Measurements from ENCODE around the gene ZNF549.

The ZNF549 gene

GRCh38 chr19:57572415-57572947, 45.3 kb downstream of the ZNF549 start:
- DNase-seq (ENCODE audit: low read depth) = no peak
- H3K36me3 ChIP-seq (ENCODE audit: control insufficient read depth, insufficient read depth, low read length, severe bottlenecking) = peaks cover 62% of the 10 kb centered on the region
- H3K27me3 ChIP-seq (replicated peaks; ENCODE audit: control insufficient read depth, insufficient read depth, low read length) = no peaks in the 10 kb centered on the region
- peaks cover 89% of the 10 kb centered on the region for H3K9me3 ChIP-seq (ENCODE audit: control insufficient read depth, low read length)
- H3K4me1 ChIP-seq (ENCODE audit: control insufficient read depth, insufficient read depth, low read length) = peaks cover 2% of the 10 kb centered on the region
- peak overlapping the region; percentile 67 for H3K4me3 ChIP-seq (ENCODE audit: low read length)
- H3K9ac ChIP-seq (ENCODE audit: low read length) = no peak overlapping the region

GRCh38 chr19:57576661-57577060, 49.5 kb downstream of the ZNF549 start:
- no peak overlapping the region for H3K9ac ChIP-seq (ENCODE audit: low read length)
- DNase-seq (ENCODE audit: low read depth) = no peak
- peaks cover 51% of the 10 kb centered on the region for H3K36me3 ChIP-seq (ENCODE audit: control insufficient read depth, insufficient read depth, low read length, severe bottlenecking)
- peaks cover 48% of the 10 kb centered on the region for H3K9me3 ChIP-seq (ENCODE audit: control insufficient read depth, low read length)
- no peak overlapping the region for H3K4me3 ChIP-seq (ENCODE audit: low read length)
- H3K27me3 ChIP-seq (replicated peaks; ENCODE audit: control insufficient read depth, insufficient read depth, low read length) = no peaks in the 10 kb centered on the region
- peaks cover 10% of the 10 kb centered on the region for H3K4me1 ChIP-seq (ENCODE audit: control insufficient read depth, insufficient read depth, low read length)

GRCh38 chr19:57578487-57579205, 51.5 kb downstream of the ZNF549 start, which contains the start of gene ZNF416:
TSS of gene ZNF416 (minus strand) at chr19:57578911. CDS start at chr19:57578704, 207 bp downstream.
- H3K4me1 ChIP-seq (ENCODE audit: control insufficient read depth, insufficient read depth, low read length) = peaks cover 15% of the 10 kb centered on the region
- H3K36me3 ChIP-seq (ENCODE audit: control insufficient read depth, insufficient read depth, low read length, severe bottlenecking) = peaks cover 31% of the 10 kb centered on the region
- H3K9ac ChIP-seq (ENCODE audit: low read length) = peak within 1 kb of the TSS; percentile 90
- H3K9me3 ChIP-seq (ENCODE audit: control insufficient read depth, low read length) = peaks cover 31% of the 10 kb centered on the region
- H3K27me3 ChIP-seq (replicated peaks; ENCODE audit: control insufficient read depth, insufficient read depth, low read length) = no peaks in the 10 kb centered on the region
- peak; percentile 100 for DNase-seq (ENCODE audit: low read depth)
- peak within 1 kb of the TSS; percentile 94 for H3K4me3 ChIP-seq (ENCODE audit: low read length)

GRCh38 chr19:57583104-57583520, 56.0 kb downstream of the ZNF549 start:
- H3K27me3 ChIP-seq (replicated peaks; ENCODE audit: control insufficient read depth, insufficient read depth, low read length) = no peaks in the 10 kb centered on the region
- DNase-seq (ENCODE audit: low read depth) = no peak
- H3K9me3 ChIP-seq (ENCODE audit: control insufficient read depth, low read length) = peaks cover 3% of the 10 kb centered on the region
- H3K4me3 ChIP-seq (ENCODE audit: low read length) = peak overlapping the region; percentile 89
- H3K36me3 ChIP-seq (ENCODE audit: control insufficient read depth, insufficient read depth, low read length, severe bottlenecking) = no peaks in the 10 kb centered on the region
- no peak overlapping the region for H3K9ac ChIP-seq (ENCODE audit: low read length)
- peaks cover 14% of the 10 kb centered on the region for H3K4me1 ChIP-seq (ENCODE audit: control insufficient read depth, insufficient read depth, low read length)

- Histone ChIP-seq H3K4me1 (ENCODE audit: control insufficient read depth, insufficient read depth, low read length) (peaks cover 13% of the 10 kb centered on the region), H3K4me3 (ENCODE audit: low read length) (peak within 1 kb of the TSS; percentile 89), H3K9ac (ENCODE audit: low read length) (peak within 1 kb of the TSS; percentile 81), H3K27me3 (replicated peaks; ENCODE audit: control insufficient read depth, insufficient read depth, low read length) (no peaks in the 10 kb centered on the region), H3K36me3 (ENCODE audit: control insufficient read depth, insufficient read depth, low read length, severe bottlenecking) (peaks cover 1% of the 10 kb centered on the region), H3K9me3 (ENCODE audit: control insufficient read depth, low read length) (peaks cover 3% of the 10 kb centered on the region)
- DNase-seq (ENCODE audit: low read depth) = peak; percentile 96
Measured at GRCh38 chr19:57583521-57584416, 56.6 kb downstream of the ZNF549 start, which contains the start of gene ZIK1. TSS of gene ZIK1 (plus strand) at chr19:57584145. CDS start at chr19:57584357, 212 bp downstream.

GRCh38 chr19:57587529-57587928, 60.4 kb downstream of the ZNF549 start:
- H3K9ac ChIP-seq (ENCODE audit: low read length) = no peak overlapping the region
- H3K27me3 ChIP-seq (replicated peaks; ENCODE audit: control insufficient read depth, insufficient read depth, low read length) = no peaks in the 10 kb centered on the region
- DNase-seq (ENCODE audit: low read depth) = peak; percentile 24
- peaks cover 31% of the 10 kb centered on the region for H3K36me3 ChIP-seq (ENCODE audit: control insufficient read depth, insufficient read depth, low read length, severe bottlenecking)
- H3K4me1 ChIP-seq (ENCODE audit: control insufficient read depth, insufficient read depth, low read length) = peaks cover 13% of the 10 kb centered on the region
- H3K4me3 ChIP-seq (ENCODE audit: low read length) = no peak overlapping the region
- H3K9me3 ChIP-seq (ENCODE audit: control insufficient read depth, low read length) = peaks cover 38% of the 10 kb centered on the region

- Histone ChIP-seq H3K36me3 (ENCODE audit: control insufficient read depth, insufficient read depth, low read length, severe bottlenecking) (no peaks in the 10 kb centered on the region), H3K27me3 (replicated peaks; ENCODE audit: control insufficient read depth, insufficient read depth, low read length) (no peaks in the 10 kb centered on the region), H3K4me1 (ENCODE audit: control insufficient read depth, insufficient read depth, low read length) (peaks cover 7% of the 10 kb centered on the region), H3K9me3 (ENCODE audit: control insufficient read depth, low read length) (no peaks in the 10 kb centered on the region), H3K4me3 (ENCODE audit: low read length) (peak overlapping the region; percentile 88), H3K9ac (ENCODE audit: low read length) (no peak overlapping the region)
- DNase-seq (ENCODE audit: low read depth) = no peak
Measured at GRCh38 chr19:57599377-57599760, 72.2 kb downstream of the ZNF549 start.

- H3K9ac ChIP-seq (ENCODE audit: low read length) = peak within 1 kb of the TSS; percentile 83
- H3K9me3 ChIP-seq (ENCODE audit: control insufficient read depth, low read length) = no peaks in the 10 kb centered on the region
- H3K27me3 ChIP-seq (replicated peaks; ENCODE audit: control insufficient read depth, insufficient read depth, low read length) = no peaks in the 10 kb centered on the region
- peak; percentile 96 for DNase-seq (ENCODE audit: low read depth)
- H3K36me3 ChIP-seq (ENCODE audit: control insufficient read depth, insufficient read depth, low read length, severe bottlenecking) = peaks cover 5% of the 10 kb centered on the region
- peak within 1 kb of the TSS; percentile 88 for H3K4me3 ChIP-seq (ENCODE audit: low read length)
- peaks cover 7% of the 10 kb centered on the region for H3K4me1 ChIP-seq (ENCODE audit: control insufficient read depth, insufficient read depth, low read length)
Measured at GRCh38 chr19:57599761-57600383, 72.7 kb downstream of the ZNF549 start, which contains the start of gene ZNF530. TSS of gene ZNF530 (plus strand) at chr19:57599885. CDS start at chr19:57604346, 4,461 bp downstream.

GRCh38 chr19:57606931-57607330, 79.8 kb downstream of the ZNF549 start:
- Histone ChIP-seq H3K27me3 (replicated peaks; ENCODE audit: control insufficient read depth, insufficient read depth, low read length) (no peaks in the 10 kb centered on the region), H3K4me3 (ENCODE audit: low read length) (no peak overlapping the region), H3K9me3 (ENCODE audit: control insufficient read depth, low read length) (no peaks in the 10 kb centered on the region), H3K36me3 (ENCODE audit: control insufficient read depth, insufficient read depth, low read length, severe bottlenecking) (peaks cover 27% of the 10 kb centered on the region), H3K4me1 (ENCODE audit: control insufficient read depth, insufficient read depth, low read length) (no peaks in the 10 kb centered on the region), H3K9ac (ENCODE audit: low read length) (no peak overlapping the region)
- no peak for DNase-seq (ENCODE audit: low read depth)
